ENCODE measurements around the gene SVOP.

GRCh38 chr12:108962256-108962655 is 58.6 kb downstream of the SVOP start:
- TF ChIP-seq, protein P1, sequence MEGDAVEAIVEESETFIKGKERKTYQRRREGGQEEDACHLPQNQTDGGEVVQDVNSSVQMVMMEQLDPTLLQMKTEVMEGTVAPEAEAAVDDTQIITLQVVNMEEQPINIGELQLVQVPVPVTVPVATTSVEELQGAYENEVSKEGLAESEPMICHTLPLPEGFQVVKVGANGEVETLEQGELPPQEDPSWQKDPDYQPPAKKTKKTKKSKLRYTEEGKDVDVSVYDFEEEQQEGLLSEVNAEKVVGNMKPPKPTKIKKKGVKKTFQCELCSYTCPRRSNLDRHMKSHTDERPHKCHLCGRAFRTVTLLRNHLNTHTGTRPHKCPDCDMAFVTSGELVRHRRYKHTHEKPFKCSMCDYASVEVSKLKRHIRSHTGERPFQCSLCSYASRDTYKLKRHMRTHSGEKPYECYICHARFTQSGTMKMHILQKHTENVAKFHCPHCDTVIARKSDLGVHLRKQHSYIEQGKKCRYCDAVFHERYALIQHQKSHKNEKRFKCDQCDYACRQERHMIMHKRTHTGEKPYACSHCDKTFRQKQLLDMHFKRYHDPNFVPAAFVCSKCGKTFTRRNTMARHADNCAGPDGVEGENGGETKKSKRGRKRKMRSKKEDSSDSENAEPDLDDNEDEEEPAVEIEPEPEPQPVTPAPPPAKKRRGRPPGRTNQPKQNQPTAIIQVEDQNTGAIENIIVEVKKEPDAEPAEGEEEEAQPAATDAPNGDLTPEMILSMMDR (conservative IDR thresholded peaks at IDR 0.05; ENCODE audit: low read depth, low read length) = no peak
- TF ChIP-seq CEBPB (IDR thresholded peaks at IDR 0.05; ENCODE audit: low read depth, low read length) (no peak), RCOR1 (IDR thresholded peaks at IDR 0.05; ENCODE audit: insufficient replicate concordance, low read length) (no peak), CHD1 (IDR thresholded peaks at IDR 0.05; ENCODE audit: low read depth, low read length) (no peak), RAD21 (IDR thresholded peaks at IDR 0.05; ENCODE audit: low read length) (no peak), FOS (IDR thresholded peaks at IDR 0.05; ENCODE audit: low read depth, low read length) (no peak)
